Mucosa of stomach (tissue), 1 donor: ENCODE results near the gene VPS37C.

Experiments used
- H3K27me3 ChIP-seq: one replicate; pipeline ENCODE4 v1.7.0; 2013; ENCODE audit warnings: mild to moderate bottlenecking, low read length; ENCODE audit not compliant: control insufficient read depth, insufficient read depth
- H3K36me3 ChIP-seq: one replicate; pipeline ENCODE4 v1.7.0; 2013; ENCODE audit warnings: low read length; ENCODE audit not compliant: control insufficient read depth, insufficient read depth
- H3K4me1 ChIP-seq: one replicate; pipeline ENCODE4 v1.7.0; 2013; ENCODE audit warnings: mild to moderate bottlenecking, low read length; ENCODE audit not compliant: control insufficient read depth, insufficient read depth
- H3K4me3 ChIP-seq: one replicate; pipeline ENCODE4 v1.7.0; 2013; ENCODE audit warnings: low read length
- H3K9ac ChIP-seq: one replicate; pipeline ENCODE4 v1.7.0; 2013; ENCODE audit warnings: mild to moderate bottlenecking, low read length, moderate library complexity
- H3K9me3 ChIP-seq: one replicate; pipeline ENCODE4 v1.7.0; 2013; ENCODE audit warnings: mild to moderate bottlenecking, low read length, moderate library complexity; ENCODE audit not compliant: control insufficient read depth
- donor health status: Pancreatic carcinoma.

VPS37C gene

DNA sequence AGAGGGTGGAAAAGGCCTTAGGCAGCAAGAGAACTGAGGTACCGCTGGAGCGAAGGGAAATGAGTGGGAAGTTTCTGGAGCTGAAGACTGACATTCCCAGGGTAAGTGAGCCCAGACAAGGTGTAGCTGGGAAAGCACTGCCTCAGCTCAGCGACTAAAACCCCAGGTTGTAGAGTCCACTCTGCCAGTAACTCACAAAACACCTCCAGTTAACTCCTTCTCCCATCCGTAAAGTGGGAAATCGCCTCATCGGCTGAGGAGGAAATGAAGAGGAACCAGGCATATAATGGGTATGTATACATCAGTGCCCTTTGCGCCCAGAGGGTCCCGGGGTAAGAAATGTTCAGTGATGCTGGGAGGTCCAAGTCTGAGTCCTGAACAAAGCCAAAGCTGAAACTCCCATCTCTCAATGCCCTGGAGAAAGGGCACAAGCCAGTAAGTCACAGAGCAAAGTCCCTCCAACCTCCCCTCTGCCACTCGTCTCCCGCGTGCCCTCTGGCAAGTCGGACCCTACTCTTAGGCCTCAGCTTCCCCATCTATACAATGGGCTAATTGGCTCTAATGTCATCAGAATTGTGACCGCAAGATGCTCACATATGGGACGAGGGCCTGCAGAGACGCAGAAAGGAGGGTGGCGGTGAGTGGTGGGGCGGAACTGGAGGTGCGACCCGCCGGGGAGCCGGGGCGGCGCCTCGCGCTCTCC, 588 bp downstream of the VPS37C start:
- peak overlapping the region; percentile 76 for H3K9ac ChIP-seq

DNA sequence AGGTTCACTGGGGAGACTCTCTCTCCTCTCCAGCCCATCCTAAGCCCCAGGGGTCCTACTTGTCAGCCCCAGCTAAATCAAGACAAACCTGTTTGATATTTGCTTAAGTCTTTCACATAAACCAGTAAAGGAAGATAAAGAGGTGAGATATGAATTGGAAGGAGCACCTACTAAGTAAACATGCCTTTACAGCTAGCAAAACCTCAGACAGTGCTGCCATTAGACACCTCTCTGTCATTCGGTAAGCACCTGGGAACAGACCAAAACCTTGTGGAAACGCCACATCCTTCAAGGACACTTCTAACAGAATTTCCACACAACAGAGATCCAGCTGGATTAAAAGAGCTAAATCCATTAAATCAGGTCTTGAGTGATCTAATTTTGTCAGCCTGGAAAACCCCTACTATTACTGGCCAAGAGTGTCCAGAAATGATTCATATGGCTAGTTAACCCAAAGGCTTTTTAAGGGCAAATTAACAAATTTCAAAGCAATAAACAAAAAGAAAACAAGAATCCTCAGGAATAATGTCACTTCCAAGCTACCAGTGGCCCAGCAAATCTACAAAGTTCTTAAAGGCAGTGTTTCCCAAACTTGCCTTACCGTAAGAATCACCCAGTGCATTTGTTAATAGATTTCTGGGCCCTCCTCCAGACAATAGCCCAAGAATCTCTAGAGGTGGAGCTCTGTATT, 2.4 kb downstream of the VPS37C start:
- H3K36me3 ChIP-seq: no peaks in the 10 kb centered on the region
- H3K9ac ChIP-seq: peak overlapping the region; percentile 22
- no peaks in the 10 kb centered on the region for H3K27me3 ChIP-seq
- H3K4me3 ChIP-seq: no peak overlapping the region
- no peaks in the 10 kb centered on the region for H3K9me3 ChIP-seq
- peaks cover 43% of the 10 kb centered on the region for H3K4me1 ChIP-seq

More for the DNA sequence above, 588 bp downstream of the VPS37C start:
- Histone ChIP-seq H3K27me3 (no peaks in the 10 kb centered on the region), H3K4me1 (peaks cover 39% of the 10 kb centered on the region), H3K4me3 (peak overlapping the region; percentile 93), H3K9me3 (no peaks in the 10 kb centered on the region), H3K36me3 (no peaks in the 10 kb centered on the region)

DNA sequence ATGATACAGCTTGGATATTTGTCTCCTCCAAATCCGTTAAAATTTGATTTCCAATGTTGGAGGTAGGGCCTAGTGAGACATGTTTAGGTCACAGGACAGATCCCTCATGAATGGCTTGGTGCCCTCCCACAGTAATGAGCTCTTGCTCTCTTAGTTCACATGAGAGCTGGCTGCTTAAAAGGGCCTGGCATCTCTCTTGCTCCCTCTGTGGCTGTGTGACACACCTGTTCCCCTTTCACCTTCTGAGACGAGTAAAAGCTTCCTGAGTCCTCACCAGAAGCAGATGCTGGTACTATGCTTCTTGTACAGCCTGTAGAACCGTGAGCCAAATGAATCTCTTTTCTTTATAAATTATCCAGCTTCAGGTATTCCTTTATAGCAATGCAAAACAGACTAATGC, 3.5 kb downstream of the VPS37C start:
- Histone ChIP-seq H3K9me3 (no peaks in the 10 kb centered on the region), H3K4me3 (no peak overlapping the region), H3K4me1 (peaks cover 54% of the 10 kb centered on the region), H3K27me3 (no peaks in the 10 kb centered on the region), H3K36me3 (no peaks in the 10 kb centered on the region), H3K9ac (no peak overlapping the region)

DNA sequence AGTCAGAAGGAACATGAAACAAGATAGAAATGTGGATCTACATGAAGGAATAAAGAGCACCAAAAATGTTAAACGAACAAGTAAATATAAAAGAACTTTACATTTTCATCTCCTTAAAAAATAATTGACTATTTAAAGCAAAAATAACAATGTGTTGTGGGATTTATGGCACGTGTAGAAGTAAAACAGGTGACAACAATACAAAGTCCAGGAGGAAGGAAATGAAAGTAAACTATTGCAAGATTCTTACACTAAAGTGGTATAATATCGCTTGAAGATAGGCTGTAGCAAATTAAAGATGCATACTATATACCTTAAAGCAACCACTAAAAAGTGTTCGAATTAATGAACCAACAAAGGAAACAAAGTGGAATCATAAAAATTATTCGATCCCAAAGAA, 5.5 kb downstream of the VPS37C start:
- H3K4me3 ChIP-seq: no peak overlapping the region
- H3K9me3 ChIP-seq: no peaks in the 10 kb centered on the region
- H3K27me3 ChIP-seq: no peaks in the 10 kb centered on the region
- peaks cover 65% of the 10 kb centered on the region for H3K4me1 ChIP-seq
- no peak overlapping the region for H3K9ac ChIP-seq
- H3K36me3 ChIP-seq: no peaks in the 10 kb centered on the region

DNA sequence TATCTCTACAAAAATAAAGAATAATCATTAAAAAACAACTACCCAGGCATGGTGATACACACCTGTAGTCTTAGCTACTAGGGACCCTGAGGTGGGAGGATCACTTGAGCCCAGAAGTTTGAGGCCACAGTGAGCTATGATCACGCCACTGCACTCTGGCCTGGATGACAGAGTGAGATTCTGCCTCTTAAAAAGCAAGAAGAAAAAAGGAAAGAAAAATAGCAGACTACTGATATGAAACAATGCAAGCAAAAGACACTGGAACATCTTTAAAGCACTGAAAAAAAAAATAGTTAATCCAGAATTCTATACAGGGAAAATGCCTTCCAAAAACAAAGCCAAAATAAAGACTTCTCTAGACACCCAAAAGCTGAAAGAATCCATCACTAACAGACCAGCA, 5.9 kb downstream of the VPS37C start:
- Histone ChIP-seq H3K36me3 (no peaks in the 10 kb centered on the region), H3K4me3 (no peak overlapping the region), H3K9me3 (no peaks in the 10 kb centered on the region), H3K27me3 (no peaks in the 10 kb centered on the region), H3K4me1 (peaks cover 70% of the 10 kb centered on the region), H3K9ac (no peak overlapping the region)

DNA sequence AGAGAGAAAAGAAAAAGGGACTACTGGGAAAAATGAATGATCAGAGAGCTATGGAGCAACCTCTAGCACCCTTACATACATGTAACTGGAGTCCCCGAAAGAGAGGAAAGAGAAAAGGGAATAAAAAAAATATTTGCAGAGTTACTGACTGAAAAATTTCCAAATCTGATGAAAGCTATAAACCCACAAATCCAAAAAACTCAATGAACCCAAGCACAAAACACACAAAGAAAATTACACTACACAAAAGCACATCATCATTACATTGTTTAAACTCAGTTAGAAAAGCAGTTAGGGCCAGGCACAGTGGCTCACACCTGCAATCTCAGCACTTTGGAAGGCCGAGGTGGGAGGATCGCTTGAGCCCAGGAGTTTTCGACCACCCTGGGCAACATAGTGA, 6.7 kb downstream of the VPS37C start:
- no peak overlapping the region for H3K9ac ChIP-seq
- no peaks in the 10 kb centered on the region for H3K36me3 ChIP-seq
- H3K9me3 ChIP-seq: no peaks in the 10 kb centered on the region
- H3K4me1 ChIP-seq: peaks cover 78% of the 10 kb centered on the region
- H3K27me3 ChIP-seq: no peaks in the 10 kb centered on the region
- H3K4me3 ChIP-seq: no peak overlapping the region

DNA sequence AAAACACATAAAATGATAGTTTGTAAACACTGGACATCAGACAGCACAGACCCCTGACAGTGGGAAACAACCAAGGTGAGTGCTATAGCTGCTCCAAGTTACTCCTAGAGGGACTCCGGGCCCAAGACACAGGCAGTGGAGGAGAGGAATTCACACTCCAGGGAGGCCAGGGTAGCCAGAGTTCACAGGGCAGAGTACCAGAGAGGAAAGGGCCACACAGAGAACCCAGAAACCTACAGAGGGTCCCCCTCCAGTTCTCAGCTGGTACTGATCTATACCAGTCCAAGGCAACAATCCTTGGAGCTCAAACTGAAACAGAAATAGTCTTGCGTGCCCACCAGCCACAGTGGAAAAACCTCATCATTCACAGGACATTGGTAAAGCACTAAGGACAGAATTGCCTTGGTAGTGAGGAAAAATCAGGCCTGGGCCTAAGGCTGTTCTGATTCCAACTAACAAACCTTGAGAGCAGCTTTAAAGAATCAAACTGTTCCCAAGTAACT, 7.6 kb downstream of the VPS37C start:
- H3K36me3 ChIP-seq: no peaks in the 10 kb centered on the region
- peaks cover 84% of the 10 kb centered on the region for H3K4me1 ChIP-seq
- H3K9me3 ChIP-seq: no peaks in the 10 kb centered on the region
- no peaks in the 10 kb centered on the region for H3K27me3 ChIP-seq
- peak overlapping the region; percentile 22 for H3K9ac ChIP-seq
- no peak overlapping the region for H3K4me3 ChIP-seq

DNA sequence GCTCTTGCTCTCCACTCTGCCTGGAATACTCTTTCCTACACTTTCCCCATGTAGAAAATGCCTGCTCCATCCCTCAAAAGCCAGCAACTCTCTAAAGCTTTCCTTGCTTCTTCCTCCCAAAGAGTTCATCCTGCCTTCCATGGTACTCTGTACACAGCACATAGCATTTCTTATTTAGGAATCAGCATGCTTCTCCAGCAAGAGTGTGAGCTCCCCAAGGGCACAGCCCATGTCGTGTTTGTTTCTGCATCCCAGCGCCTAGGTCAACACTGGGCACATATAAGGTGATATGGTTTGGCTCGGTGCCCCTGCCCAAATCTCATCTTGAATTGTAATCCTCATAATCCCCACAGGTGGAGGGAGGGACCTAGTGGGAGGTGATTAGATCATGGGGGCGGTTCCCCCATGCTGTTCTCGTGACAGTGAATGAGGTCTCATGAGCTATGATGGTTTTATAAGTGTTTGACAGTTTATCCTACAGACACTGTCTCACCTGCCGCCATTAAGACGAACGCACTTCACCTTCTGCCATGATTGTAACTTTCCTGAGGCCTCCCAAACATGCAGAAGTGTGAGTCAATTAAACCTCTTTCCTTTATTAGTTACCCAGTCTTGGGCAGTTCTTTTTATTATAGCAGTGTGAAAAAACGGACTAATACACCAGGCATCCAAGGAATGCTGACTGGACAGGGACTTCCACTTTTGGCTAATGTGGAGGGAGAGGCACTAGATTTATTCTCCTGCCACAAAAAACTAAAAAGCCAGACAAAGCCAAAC, 8.2 kb downstream of the VPS37C start:
- Histone ChIP-seq H3K36me3 (no peaks in the 10 kb centered on the region), H3K27me3 (no peaks in the 10 kb centered on the region), H3K4me3 (no peak overlapping the region), H3K9ac (peak overlapping the region; percentile 22), H3K9me3 (no peaks in the 10 kb centered on the region), H3K4me1 (peaks cover 84% of the 10 kb centered on the region)

DNA sequence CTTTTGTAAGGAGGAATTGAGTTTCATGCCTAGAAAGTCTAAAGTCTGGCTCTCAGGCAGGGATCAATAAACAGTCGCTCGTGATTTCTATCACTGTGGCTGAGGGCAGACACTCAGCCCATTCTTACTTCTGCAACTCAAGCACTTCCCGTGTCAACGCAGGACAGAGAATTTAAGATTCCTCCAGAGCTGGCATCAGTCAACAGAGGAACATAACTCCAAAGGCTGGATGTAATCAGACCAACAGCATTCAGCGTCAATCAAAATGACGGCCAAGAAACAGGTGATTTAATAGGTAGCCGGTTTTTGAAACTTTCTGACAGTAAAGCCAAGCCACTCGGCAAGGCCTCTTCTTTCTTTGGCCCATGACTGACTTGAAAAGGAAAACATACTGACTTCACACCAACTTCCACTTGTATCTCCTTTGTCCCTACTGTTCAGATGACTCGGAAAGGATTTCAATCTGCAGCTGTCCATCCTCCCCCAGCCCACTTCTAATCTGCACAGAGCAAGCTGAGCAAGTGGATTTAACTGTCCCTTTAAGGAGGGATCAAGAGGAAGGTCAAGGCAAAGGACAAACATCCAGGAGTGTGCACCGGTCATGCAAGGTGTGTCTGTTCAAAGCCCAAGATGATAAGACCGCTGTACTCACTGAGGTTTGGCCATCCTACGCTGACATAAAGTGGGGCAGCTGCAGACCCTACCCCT, 9.5 kb downstream of the VPS37C start:
- Histone ChIP-seq H3K9ac (peak overlapping the region; percentile 1), H3K4me3 (no peak overlapping the region), H3K27me3 (no peaks in the 10 kb centered on the region), H3K9me3 (no peaks in the 10 kb centered on the region), H3K4me1 (peaks cover 85% of the 10 kb centered on the region), H3K36me3 (no peaks in the 10 kb centered on the region)

DNA sequence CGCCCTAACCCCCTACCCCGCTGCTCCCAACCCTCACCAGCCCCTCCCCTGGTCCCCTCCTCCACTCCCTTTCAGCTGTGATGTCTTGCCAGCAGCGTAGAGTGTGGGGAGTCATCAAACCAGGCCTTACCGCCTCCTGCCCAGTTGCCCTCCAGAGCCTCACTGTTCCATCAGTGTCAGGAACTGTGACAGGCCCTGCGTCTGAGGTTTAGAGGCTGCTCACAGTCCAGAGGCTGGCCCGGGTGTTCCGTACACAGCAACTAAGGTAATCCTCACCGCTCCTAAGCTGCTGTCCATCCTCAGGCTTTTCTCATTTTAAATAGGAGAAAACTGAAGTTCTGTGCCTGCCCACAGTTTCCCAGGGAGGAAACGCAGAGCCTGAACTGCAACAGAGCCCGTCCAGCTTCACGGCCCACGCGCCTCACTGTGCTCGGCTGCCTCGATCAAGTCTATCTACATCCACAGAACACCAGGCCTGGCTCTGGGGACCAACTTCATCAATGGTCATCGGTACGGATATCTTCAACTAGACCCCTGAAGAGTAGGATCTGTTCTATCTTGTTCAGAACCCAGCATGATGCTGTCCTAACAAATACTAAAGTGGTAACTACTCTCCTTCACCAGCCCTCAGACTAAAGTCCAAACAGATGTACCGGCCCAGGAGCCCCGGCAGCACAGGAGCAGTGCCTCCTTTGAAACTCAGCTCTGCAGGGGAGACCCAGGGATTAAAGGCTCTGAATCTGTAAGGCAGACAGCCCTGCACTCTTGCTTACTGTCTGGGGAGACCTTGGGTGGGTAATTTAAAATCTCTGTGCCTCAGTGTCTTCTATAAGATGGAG, 10.3 kb downstream of the VPS37C start:
- H3K9me3 ChIP-seq: no peaks in the 10 kb centered on the region
- H3K27me3 ChIP-seq: no peaks in the 10 kb centered on the region
- peaks cover 92% of the 10 kb centered on the region for H3K4me1 ChIP-seq
- no peak overlapping the region for H3K4me3 ChIP-seq
- no peaks in the 10 kb centered on the region for H3K36me3 ChIP-seq
- peak overlapping the region; percentile 9 for H3K9ac ChIP-seq
